Thoracic aorta (tissue), 2 donors: Measurements from ENCODE around the gene ACSS2. TPM values are rescaled to one million over a fixed set of nuclear protein-coding genes. Genes with fewer than 3 reads are reported as not detected.
"Not testable (repeated sequence)": the region's sequence is repeated elsewhere in the genome, so short reads cannot be mapped to it uniquely, and the experiment has no call there.

ENCODE experiments used
- ATAC-seq: fragments of 150-250 bp; one replicate; pipeline ENCODE4 v1.8.0; 2017; ENCODE audit warnings: low read depth; ENCODE audit not compliant: insufficient number of reproducible peaks, low FRiP score
- DNase-seq: peaks from one replicate; pipeline ENCODE4 v3.0.0-alpha.2; 2020; ENCODE audit warnings: low spot score
- H3K27ac ChIP-seq, 2 donors: fragments of 200-600 bp; sonication (generic); 1 replicate in 1 of 2; 2 replicates in 1 of 2; pipeline ENCODE4 v1.5.1; 2016; ENCODE audit warnings: mild to moderate bottlenecking in 2 of 2, moderate library complexity in 2 of 2
- H3K27me3 ChIP-seq: fragments of 200-600 bp; sonication (generic); replicated peaks from 2 replicates; pipeline ENCODE4 v1.6.0; 2016; ENCODE audit warnings: mild to moderate bottlenecking; ENCODE audit not compliant: insufficient read depth
- H3K36me3 ChIP-seq: fragments of 200-600 bp; sonication (generic); one replicate; pipeline ENCODE4 v1.5.1; 2016
- H3K4me1 ChIP-seq, 2 donors: fragments of 200-600 bp; sonication (generic); 1 replicate in 1 of 2; 2 replicates in 1 of 2; pipeline versions ENCODE4 v1.5.1 to v1.6.0; 2016; ENCODE audit warnings: low read depth in 2 of 2, mild to moderate bottlenecking in 1 of 2; ENCODE audit not compliant: control insufficient read depth in 1 of 2
- H3K4me3 ChIP-seq: fragments of 200-600 bp; sonication (generic); 2 replicates; pipeline ENCODE4 v1.5.1; 2016; ENCODE audit warnings: mild to moderate bottlenecking
- H3K9me3 ChIP-seq: fragments of 200-600 bp; sonication (generic); 2 replicates; pipeline ENCODE4 v1.5.1; 2016
- CTCF ChIP-seq: fragments of 200-600 bp; sonication (generic); IDR thresholded peaks from one replicate; pipeline ENCODE4 v1.5.1; 2019; ENCODE audit warnings: antibody characterized with exemption
- total RNA-seq, 2 donors: library from RNA; depleted of rRNA; stranded (reverse); fragments of >200 nt; gene quantifications; one replicate each; pipeline versions ENCODE4 v1.1.0 to v1.2.3, GENCODE V29; 2016

Gene ACSS2
- total RNA-seq, 2 donors from 2014 or later, result 65.9 to 95.4 TPM

- DNase-seq (peak; percentile 70), ATAC-seq (peak; percentile 36)
- TF ChIP-seq CTCF, result peak; percentile 90
- no peak overlapping the region for H3K4me3 ChIP-seq
- H3K27me3 ChIP-seq, result no peaks in the 10 kb centered on the region
- peaks cover 16 to 51% of the 10 kb centered on the region in 2 donors for H3K4me1 ChIP-seq
- H3K27ac ChIP-seq, result peak overlapping the region; percentile 55 to 93
- H3K36me3 ChIP-seq, result no peaks in the 10 kb centered on the region
- H3K9me3 ChIP-seq, result no peaks in the 10 kb centered on the region
These were observed 2.2 kb upstream of the ACSS2 start for GRCh38 chr20:34874094-34874654.

- Histone ChIP-seq H3K27me3 (no peaks in the 10 kb centered on the region), H3K9me3 (no peaks in the 10 kb centered on the region), H3K4me1 (peaks cover 16 to 66% of the 10 kb centered on the region in 2 donors), H3K36me3 (no peaks in the 10 kb centered on the region), H3K4me3 (peak overlapping the region; percentile 95), H3K27ac (peak overlapping the region; percentile 61 to 93)
- no peak for TF ChIP-seq CTCF
- ATAC-seq, result peak; percentile 92
- peak; percentile 99 for DNase-seq
These were observed 588 bp upstream of the ACSS2 start for GRCh38 chr20:34875642-34876405.

- peak overlapping the region; percentile 41 for H3K4me3 ChIP-seq
- H3K27ac ChIP-seq, result peak overlapping the region in 1 of 2 donors; percentile 3
- DNase-seq (no peak), ATAC-seq (no peak)
- H3K4me1 ChIP-seq, result peaks cover 8 to 46% of the 10 kb centered on the region in 2 donors
- H3K36me3 ChIP-seq, result peaks cover 15% of the 10 kb centered on the region
- no peaks in the 10 kb centered on the region for H3K27me3 ChIP-seq
- no peak for TF ChIP-seq CTCF
- no peaks in the 10 kb centered on the region for H3K9me3 ChIP-seq
These were observed 3.9 kb downstream of the ACSS2 start for GRCh38 chr20:34880215-34880850.

- H3K27me3 ChIP-seq, H3K9me3 ChIP-seq, H3K27ac ChIP-seq, H3K4me3 ChIP-seq, DNase-seq, ATAC-seq: not testable (repeated sequence)
- H3K36me3 ChIP-seq, result peaks cover 15% of the 10 kb centered on the region
- H3K4me1 ChIP-seq, result peaks cover 11 to 41% of the 10 kb centered on the region in 2 donors
These were observed 4.6 kb downstream of the ACSS2 start for GRCh38 chr20:34880971-34881370.

- Histone ChIP-seq H3K36me3 (peaks cover 15% of the 10 kb centered on the region), H3K27me3 (no peaks in the 10 kb centered on the region), H3K27ac (peak overlapping the region in 1 of 2 donors; percentile 17), H3K9me3 (no peaks in the 10 kb centered on the region), H3K4me1 (peaks cover 17 to 48% of the 10 kb centered on the region in 2 donors), H3K4me3 (no peak overlapping the region)
- ATAC-seq (no peak), DNase-seq (no peak)
- no peak for TF ChIP-seq CTCF
These were observed 5.3 kb downstream of the ACSS2 start for GRCh38 chr20:34881689-34882088.
